DND-41 (cell line): Measurements from ENCODE around the gene XXYLT1.

Experiments used
- ATAC-seq: fragments of 200-7000 bp; cut with Tn5 transposase; 3 replicates; pipeline ENCODE4 v1.9.1; 2021; ENCODE audit warnings: low read depth; ENCODE audit not compliant: insufficient read depth
- DNase-seq: peaks from one replicate; pipeline ENCODE4 v3.0.0-alpha.2; 2020
- H2AFZ ChIP-seq: 2 replicates; pipeline ENCODE4 v1.6.0; 2012; ENCODE audit warnings: low read depth, low read length
- H3K27ac ChIP-seq: 2 replicates; pipeline ENCODE4 v1.5.1; 2012; ENCODE audit warnings: low read length, inconsistent platforms
- H3K27me3 ChIP-seq: fragments of 200-600 bp; sonication (generic); 2 replicates; pipeline ENCODE4 v1.6.0; 2012; ENCODE audit warnings: low read length, mild to moderate bottlenecking, inconsistent platforms; ENCODE audit not compliant: insufficient read depth, poor library complexity
- H3K36me3 ChIP-seq: 2 replicates; pipeline ENCODE4 v1.5.1; 2012; ENCODE audit warnings: low read length, inconsistent platforms; ENCODE audit not compliant: insufficient read depth
- H3K4me1 ChIP-seq: 2 replicates; pipeline ENCODE4 v1.5.1; 2012; ENCODE audit warnings: mild to moderate bottlenecking, low read length; ENCODE audit not compliant: insufficient read depth
- H3K4me2 ChIP-seq: 2 replicates; pipeline ENCODE4 v1.6.0; 2012; ENCODE audit warnings: mild to moderate bottlenecking, moderate library complexity, low read length, inconsistent platforms; ENCODE audit not compliant: insufficient read depth
- H3K4me3 ChIP-seq, 2 experiments: fragments of 200-600 bp in 1 of 2; shearing (Covaris generic) in 1 of 2; 2 replicates each; pipeline ENCODE4 v1.5.1; 2012 to 2016; ENCODE audit warnings: inconsistent platforms in 2 of 2, low read length in 2 of 2, mild to moderate bottlenecking in 2 of 2, low read depth in 1 of 2, moderate library complexity in 1 of 2
- H3K79me2 ChIP-seq: 2 replicates; pipeline ENCODE4 v1.6.0; 2012; ENCODE audit warnings: low read length, inconsistent platforms; ENCODE audit not compliant: insufficient read depth
- H3K9ac ChIP-seq: 2 replicates; pipeline ENCODE4 v1.6.0; 2012; ENCODE audit warnings: low read depth, mild to moderate bottlenecking, inconsistent platforms, low read length, moderate library complexity
- H3K9me3 ChIP-seq: 2 replicates; pipeline ENCODE4 v1.5.1; 2012; ENCODE audit warnings: low read length, moderate library complexity, mild to moderate bottlenecking, inconsistent platforms; ENCODE audit not compliant: insufficient read depth, severe bottlenecking
- H4K20me1 ChIP-seq: 2 replicates; pipeline ENCODE4 v1.6.0; 2012; ENCODE audit warnings: low read length; ENCODE audit not compliant: insufficient read depth
- EZH2 ChIP-seq: IDR thresholded peaks from 3 replicates; pipeline ENCODE4 v1.6.1; 2012; ENCODE audit warnings: borderline replicate concordance, low read depth, mild to moderate bottlenecking, moderate library complexity, low read length, inconsistent platforms; ENCODE audit not compliant: severe bottlenecking
- TF ChIP-seq, protein P1 (sequence below): IDR thresholded peaks from 2 replicates; pipeline ENCODE4 v1.5.1; 2012; ENCODE audit warnings: borderline replicate concordance, low read length, moderate library complexity, mild to moderate bottlenecking; ENCODE audit not compliant: poor library complexity, severe bottlenecking; ENCODE audit errors: extremely low read depth

XXYLT1 gene

DNA sequence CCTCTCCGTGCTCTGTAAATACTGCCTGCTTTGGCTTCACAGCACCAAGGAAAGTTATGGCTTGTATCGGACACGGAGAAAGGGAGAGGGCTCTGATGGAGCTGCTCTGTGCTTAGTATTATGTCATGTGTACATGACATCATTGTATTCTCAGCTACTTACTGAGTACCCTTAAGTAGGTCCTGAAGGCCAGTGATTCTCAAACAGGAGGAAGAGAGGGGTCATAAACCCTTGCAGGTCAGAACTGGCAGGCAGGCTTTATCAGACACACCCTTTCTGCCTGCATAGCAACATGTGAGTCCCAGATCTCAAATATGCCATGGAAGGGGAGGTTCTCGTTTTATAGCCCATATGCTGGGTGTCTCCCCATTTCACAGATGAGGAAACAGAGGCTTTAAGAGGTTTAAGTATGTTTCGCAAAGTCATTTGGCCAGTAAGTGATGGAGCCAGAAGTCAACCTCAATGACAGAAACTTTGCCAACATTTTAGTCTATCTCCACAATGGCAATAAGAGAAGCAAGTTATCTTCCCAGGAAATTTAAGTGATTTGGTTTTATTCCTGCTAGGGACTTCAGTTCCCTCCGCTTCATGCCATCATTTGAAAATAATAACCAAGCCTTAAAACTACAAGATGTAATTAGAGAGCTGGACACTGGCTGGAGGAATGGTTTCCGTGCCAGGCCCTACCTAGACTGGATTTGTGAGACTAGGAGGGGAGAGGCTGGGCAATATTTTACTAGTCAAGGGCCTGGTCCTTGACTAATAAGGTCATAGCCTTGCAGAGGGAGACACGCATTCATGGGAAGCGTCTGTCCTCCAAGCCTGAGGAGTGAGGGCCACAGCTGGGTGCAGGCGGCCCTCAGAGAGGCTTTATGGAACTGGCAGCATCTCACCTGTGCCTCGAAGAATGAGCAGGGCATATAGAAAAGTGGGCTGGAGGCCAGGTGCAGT, 133.0 kb downstream of the XXYLT1 start:
- H4K20me1 ChIP-seq: peaks cover 10% of the 10 kb centered on the region
- no peak overlapping the region for H3K27ac ChIP-seq
- no peak for ATAC-seq
- no peaks in the 10 kb centered on the region for H3K9me3 ChIP-seq
- no peak overlapping the region for H3K4me3 ChIP-seq
- H3K27me3 ChIP-seq: no peaks in the 10 kb centered on the region
- H3K9ac ChIP-seq: no peak overlapping the region
- H2AFZ ChIP-seq: no peak overlapping the region
- no peaks in the 10 kb centered on the region for H3K4me1 ChIP-seq
- TF ChIP-seq EZH2: no peak
- TF ChIP-seq, protein P1, sequence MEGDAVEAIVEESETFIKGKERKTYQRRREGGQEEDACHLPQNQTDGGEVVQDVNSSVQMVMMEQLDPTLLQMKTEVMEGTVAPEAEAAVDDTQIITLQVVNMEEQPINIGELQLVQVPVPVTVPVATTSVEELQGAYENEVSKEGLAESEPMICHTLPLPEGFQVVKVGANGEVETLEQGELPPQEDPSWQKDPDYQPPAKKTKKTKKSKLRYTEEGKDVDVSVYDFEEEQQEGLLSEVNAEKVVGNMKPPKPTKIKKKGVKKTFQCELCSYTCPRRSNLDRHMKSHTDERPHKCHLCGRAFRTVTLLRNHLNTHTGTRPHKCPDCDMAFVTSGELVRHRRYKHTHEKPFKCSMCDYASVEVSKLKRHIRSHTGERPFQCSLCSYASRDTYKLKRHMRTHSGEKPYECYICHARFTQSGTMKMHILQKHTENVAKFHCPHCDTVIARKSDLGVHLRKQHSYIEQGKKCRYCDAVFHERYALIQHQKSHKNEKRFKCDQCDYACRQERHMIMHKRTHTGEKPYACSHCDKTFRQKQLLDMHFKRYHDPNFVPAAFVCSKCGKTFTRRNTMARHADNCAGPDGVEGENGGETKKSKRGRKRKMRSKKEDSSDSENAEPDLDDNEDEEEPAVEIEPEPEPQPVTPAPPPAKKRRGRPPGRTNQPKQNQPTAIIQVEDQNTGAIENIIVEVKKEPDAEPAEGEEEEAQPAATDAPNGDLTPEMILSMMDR: no peak
- peaks cover 7% of the 10 kb centered on the region; the same call in 1 of the 2 replicates for H3K36me3 ChIP-seq
- no peak overlapping the region for H3K4me2 ChIP-seq
- DNase-seq: no peak
- no peaks in the 10 kb centered on the region for H3K79me2 ChIP-seq

DNA sequence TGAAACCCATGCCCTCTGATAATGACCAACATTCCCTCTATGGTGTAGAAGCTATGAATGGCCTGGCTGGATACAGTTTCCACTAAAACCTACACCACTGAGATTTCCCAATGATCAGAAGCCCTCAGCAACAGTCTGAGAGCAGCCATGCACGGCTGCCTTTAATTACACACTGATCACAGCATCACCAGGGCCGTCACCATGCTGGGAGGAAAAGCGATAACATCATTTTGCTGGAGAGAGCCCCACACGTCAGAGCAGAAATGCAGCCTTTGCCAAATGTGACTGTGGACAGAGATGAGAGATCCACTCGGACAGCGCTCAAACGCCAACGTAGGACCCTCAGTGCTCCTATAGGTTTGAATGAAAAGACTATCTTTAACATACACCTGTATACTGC, 135.0 kb downstream of the XXYLT1 start:
- no peak overlapping the region for H3K27ac ChIP-seq
- no peaks in the 10 kb centered on the region for H3K9me3 ChIP-seq
- TF ChIP-seq, protein P1: no peak
- no peak for TF ChIP-seq EZH2
- ATAC-seq (no peak), DNase-seq (no peak)
- no peaks in the 10 kb centered on the region for H3K4me1 ChIP-seq
- no peak overlapping the region for H3K4me2 ChIP-seq
- H3K36me3 ChIP-seq: no peaks in the 10 kb centered on the region; the same call in 1 of the 2 replicates
- no peaks in the 10 kb centered on the region for H3K79me2 ChIP-seq
- no peak overlapping the region for H3K4me3 ChIP-seq
- no peak overlapping the region for H2AFZ ChIP-seq
- no peaks in the 10 kb centered on the region for H3K27me3 ChIP-seq
- H3K9ac ChIP-seq: no peak overlapping the region
- H4K20me1 ChIP-seq: peaks cover 10% of the 10 kb centered on the region

DNA sequence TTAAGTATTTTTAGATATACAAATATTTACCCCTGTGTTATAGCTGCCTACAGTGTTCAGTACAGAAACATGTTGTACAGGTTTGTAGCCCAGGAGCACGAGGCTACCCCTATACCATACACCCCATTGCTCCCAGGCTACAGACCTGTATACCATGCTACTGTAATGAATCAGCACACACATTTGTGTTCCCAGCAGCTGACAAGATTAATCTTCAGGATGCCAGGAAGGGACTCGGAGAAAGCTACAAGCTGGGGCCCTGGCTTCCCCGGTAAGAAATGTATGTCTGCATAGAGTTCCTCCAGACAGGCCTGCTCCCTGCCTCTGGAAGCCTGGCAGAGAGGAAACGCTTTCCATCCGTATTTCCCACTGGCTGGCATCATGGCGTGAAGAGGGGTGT, 136.5 kb downstream of the XXYLT1 start:
- Histone ChIP-seq H3K27ac (no peak overlapping the region), H3K79me2 (no peaks in the 10 kb centered on the region)
- ATAC-seq: no peak

More for the DNA sequence above, 136.5 kb downstream of the XXYLT1 start:
- H3K9ac ChIP-seq: no peak overlapping the region
- no peak overlapping the region for H3K4me3 ChIP-seq
- peaks cover 19% of the 10 kb centered on the region for H4K20me1 ChIP-seq
- H3K4me1 ChIP-seq: no peaks in the 10 kb centered on the region
- TF ChIP-seq, protein P1: no peak
- TF ChIP-seq EZH2: no peak
- H3K9me3 ChIP-seq: no peaks in the 10 kb centered on the region
- DNase-seq: no peak
- H3K27me3 ChIP-seq: no peaks in the 10 kb centered on the region
- no peaks in the 10 kb centered on the region; the same call in 1 of the 2 replicates for H3K36me3 ChIP-seq
- no peak overlapping the region for H3K4me2 ChIP-seq
- no peak overlapping the region for H2AFZ ChIP-seq
